UCSD-AML1 (cell line): ENCODE results near the gene DHRS4L2.
"Not testable (repeated sequence)": the region's sequence is repeated elsewhere in the genome, so short reads cannot be mapped to it uniquely, and the experiment has no call there.

Experiments
- DNase-seq: peaks from one replicate; lab custom pipeline; 2025; ENCODE audit not compliant: unreplicated experiment; lab: John Stamatoyannopoulos, UW

DHRS4L2 gene

DNA sequence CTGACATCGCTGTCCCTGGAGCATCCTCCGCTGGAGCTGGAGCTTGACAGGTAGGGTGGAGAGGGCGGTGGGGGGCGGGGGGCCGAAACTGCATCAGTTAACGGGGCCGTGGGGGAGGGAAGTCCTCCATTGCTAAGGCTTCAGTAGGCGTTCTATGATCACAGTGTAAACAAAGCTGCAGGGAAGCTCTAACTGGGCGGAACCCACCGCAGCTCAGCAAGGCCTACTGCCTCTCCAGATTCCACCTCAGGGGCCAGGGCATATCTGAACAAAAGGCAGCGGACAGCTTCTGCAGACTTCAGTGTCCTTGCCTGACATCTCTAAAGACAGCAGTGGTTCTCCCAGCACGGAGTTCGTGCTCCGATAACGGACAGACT is 18.5 kb upstream of the DHRS4L2 start:
- not testable (repeated sequence) for DNase-seq

DNA sequence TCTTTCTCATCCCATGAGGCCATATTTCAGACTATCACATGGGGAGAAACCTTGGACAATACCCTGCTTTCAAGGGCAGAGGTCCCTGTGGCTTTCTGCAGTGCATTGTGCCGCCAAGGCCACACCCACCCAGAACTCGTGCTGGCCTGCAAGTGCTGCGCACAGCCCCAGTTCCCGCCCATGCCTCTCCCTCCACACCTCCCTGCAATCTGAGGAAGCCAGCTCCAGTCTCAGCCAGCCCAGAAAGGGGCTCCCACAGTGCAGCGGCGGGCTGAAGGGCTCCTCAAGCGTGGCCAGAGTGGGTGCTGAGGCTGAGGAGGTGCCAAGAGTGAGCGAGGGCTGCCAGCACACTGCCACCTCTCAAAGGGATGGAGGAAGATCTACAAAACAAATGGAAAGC is 15.6 kb upstream of the DHRS4L2 start:
- DNase-seq = not testable (repeated sequence)

DNA sequence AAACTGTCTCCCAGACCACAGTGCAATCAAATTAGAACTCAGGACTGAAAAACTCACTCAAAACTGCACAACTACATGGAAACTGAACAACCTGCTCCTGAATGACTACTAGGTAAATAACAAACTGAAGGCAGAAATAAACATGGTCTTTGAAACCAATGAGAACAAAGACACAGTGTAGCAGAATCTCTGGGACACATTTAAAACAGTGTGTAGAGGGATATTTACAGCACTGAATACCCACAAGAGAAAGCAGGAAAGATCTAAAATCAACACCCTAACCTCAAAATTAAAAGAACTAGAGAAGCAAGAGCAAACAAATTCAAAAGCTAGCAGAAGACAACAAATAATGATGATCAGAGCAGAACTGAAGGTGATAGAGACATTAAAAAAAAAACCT is 14.7 kb upstream of the DHRS4L2 start:
- not testable (repeated sequence) for DNase-seq

DNA sequence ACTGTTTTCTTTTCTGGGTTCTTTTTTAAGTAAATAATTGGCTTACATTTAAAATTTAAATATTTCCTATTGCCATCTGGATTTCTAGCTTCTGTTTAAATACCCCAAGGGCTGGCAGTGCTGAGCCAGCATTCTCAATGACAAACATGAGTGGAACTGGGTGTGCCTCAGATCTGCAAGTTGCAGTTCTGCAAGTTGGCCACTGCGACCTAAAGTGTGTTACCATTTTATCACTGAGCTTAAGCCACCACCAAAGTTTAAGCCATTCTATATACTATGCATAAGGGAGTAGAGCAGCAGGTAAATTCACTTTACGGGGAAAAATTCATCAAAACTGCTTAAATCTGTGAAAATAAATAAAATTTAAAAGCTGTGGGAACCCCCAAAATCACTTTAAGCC is 11.5 kb upstream of the DHRS4L2 start:
- DNase-seq = not testable (repeated sequence)

DNA sequence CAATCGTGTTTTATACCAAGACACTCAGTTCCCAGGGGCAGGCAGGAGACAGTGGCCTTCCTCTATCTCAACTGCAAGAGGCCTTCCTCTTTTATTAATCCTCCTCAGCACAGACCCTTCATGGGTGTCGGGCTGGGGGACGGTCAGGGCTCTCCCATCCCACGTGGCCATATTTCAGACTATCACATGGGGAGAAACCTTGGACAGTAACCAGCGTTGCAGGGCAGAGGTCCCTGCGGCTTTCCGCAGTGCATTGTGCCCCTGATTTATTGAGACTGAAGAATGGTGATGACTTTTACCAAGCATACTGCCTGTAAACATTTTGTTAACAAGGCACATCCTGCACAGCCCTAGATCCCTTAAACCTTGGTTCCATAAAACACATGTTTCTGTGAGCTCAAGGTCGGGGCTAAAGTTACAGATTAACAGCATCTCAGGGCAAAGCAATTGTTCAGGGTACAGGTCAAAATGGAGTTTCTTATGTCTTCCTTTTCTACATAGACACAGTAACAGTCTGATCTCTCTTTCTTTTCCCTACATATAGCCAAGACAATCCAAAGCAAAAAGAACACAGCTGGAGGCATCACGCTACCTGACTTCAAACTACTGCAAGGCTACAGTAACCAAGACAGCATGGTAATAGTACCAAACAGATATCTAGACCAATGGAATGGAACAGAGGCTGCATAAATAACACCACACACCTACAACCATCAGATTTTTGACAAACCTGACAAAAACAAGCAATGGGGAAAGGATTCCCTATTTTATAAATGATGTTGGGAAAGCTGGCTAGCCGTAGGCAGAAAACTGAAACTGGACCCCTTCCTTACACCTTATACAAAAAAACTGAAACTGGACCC is 6.5 kb upstream of the DHRS4L2 start:
- DNase-seq = not testable (repeated sequence)

DNA sequence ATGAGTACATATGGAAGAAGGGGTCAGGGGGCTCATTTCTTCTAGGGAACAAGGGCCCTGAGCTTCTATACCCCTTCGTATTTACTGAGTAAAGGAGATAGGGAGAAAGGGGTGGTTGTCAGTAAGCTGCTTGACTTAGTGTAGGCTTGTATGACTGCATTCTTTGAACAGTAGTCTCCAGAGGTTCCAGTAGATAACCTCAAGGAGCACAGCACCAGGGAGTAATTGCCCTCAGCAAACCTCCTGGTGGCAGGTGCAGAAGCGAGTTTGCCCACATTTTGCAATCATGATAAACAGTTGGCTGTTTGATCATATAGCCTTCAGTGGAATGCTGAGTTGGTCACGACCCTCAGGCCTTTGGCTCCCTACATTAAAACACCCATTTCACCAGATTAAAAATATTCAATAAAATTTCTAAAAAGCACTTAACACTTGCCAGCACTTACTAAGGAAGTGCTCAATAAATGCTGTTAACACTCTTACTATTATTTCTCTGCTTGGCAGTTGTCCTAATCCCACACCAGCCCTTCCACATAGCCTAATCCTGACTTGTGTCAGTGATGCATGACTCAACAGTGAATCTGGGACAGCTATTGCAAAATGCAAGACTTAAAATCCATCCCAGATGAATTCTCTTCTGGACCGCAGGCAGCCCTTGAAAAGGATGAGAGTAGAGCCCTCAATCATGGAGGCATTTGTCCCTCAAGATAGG is 3.7 kb upstream of the DHRS4L2 start:
- DNase-seq = no peak

DNA sequence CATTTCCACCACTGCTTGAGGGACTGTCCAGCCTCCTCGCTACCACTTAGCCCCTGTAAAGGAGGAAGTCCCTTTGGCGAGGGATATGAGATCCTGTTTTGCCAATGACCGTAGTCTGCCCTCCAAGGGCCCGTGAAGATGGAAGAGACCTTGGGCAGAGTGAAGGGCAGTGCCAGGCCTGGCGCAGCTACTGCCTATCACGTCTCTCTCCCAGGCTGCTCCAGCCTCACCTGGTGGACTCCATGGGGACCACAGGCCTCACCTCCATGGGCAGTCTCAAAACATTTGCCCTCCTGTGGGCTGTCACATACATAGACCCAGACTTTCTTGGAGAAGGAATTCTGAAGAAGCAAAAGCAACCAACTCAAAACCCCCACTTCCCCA is 514 bp upstream of the DHRS4L2 start:
- DNase-seq = not testable (repeated sequence)

DNA sequence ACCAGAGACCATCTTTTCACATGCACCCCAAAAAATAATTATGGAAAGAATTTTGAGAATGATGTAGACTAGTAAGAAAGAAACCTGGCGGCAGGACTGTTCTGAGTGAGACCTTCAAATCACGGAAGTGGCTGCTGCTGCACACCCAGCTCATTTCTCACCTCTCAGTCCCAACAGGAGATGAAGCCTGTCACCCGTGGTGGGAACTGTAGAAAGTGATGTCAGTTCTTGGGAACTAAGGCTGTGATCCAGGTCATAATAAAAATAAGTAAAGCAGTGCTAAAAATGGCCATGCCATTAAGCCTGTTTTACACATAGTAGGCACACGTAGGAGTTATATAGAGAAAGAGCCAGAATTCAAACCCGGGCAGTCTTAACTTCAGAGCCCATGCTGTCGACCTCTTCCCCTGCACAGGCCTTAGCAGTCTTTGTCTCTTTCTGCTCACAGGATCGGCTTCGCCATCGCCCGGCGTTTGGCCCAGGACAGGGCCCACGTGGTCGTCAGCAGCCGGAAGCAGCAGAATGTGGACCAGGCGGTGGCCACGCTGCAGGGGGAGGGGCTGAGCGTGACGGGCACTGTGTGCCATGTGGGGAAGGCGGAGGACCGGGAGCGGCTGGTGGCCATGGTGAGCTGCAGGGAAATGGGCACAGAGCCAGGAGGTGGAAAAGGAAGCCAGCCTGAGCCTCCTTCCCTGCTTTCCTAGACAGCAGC is 1.2 kb downstream of the DHRS4L2 start:
- DNase-seq = not testable (repeated sequence)

DNA sequence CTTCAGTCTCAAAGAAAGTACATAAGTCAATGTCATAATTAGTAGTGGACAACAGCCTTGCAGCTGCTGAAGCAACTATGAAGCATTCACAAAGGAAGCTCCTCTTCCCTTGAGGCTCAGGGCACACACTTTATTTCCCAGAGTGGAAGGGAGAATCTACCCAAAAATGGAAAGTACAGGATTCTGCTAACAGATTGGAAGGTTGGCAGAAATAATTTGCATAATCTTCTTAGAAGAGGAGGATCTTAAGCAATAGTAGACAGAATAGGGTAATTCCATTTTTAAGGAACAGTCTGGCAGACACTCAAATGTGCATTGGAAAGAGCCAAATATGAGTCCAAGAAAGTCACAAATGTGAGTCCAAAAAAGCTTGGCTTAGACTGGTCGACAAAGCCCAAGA is 2.2 kb downstream of the DHRS4L2 start:
- not testable (repeated sequence) for DNase-seq

DNA sequence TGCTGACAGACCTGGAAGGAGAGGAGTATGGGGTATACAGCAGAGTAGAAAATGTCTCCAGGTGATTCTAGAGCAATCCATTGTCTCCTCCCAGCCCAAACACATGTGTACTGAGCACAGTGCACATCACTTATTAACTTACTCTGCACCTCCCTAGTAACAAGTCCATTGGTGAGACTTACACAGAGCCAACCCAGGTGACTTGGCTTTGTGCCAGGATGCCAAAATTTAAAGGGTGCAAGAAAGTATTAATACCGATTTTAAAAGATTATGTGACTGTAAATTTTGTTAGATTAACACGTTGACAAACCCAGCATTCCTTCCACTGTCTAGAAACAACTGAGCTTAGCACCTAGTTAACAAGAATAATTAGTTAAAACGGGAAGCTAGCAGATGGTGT is 4.3 kb downstream of the DHRS4L2 start:
- not testable (repeated sequence) for DNase-seq

DNA sequence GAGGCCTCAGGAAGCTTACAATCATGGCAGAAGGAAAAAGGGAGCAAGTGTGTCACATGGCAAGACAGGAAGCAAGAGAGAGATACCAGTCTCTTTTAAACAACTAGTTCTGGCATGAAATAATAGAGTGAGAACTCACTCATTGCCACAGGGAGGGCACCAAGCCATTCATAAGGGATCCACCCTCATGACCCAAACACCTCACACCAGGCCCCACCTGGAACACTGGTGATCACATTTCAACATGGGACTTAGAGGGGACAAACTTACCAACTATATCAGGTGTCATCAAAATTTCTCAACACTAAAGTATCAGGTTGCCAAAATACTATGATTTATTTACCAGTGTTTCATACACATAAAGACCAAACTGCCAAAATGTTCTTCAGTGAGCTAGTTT is 7.3 kb downstream of the DHRS4L2 start:
- DNase-seq = not testable (repeated sequence)

DNA sequence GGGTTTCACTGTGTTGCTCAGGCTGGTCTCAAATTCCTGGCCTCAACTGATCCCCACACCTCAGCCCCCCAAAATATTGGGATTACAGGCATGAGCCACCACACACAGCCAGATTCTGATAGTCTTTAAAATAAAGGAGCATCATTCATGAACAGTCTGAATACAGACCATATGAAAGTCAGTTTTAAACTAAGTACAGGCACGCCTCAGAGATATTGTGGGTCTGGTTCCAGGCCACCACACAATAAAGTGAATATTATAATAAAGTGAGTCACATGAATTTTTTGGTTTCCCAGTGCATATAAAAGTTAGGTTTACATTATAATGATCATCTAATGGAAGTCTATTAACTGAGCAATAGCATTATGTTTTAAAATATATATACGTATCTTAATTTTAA is 8.1 kb downstream of the DHRS4L2 start:
- DNase-seq = not testable (repeated sequence)

DNA sequence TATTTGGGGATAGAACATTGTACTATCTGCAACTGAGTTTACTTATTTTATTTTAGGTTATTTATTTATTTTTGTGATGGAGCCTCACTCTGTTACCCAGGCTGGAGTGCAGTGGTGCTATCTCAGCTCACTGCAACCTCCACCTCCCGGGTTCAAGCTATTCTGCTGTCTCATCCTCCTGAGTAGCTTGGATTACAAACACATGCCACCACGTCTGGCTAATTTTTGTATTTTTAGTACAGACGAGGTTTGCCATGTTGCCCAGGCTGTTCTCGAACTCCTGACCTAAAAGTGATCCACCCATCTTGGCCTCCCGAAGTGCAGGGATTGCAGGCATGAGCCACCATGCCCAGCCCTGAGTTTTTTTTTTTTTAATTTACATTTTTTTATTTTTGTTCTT is 10.9 kb downstream of the DHRS4L2 start:
- not testable (repeated sequence) for DNase-seq

DNA sequence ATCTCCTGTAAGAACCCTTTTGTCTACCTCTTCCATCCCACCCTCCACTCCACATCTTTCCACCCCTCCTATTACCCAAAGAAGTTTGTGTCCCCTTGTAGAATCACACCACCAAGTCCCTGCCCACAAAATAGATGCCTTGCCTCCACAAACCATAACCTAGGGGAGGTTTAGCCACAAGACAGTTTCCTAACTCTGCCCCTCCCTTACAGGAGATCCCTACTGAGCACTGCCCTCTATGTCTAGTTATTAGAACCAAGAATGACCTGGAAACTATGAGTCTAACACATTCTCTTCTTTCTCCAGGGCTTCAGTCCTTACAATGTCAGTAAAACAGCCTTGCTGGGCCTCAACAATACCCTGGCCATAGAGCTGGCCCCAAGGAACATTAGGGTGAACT is 12.3 kb downstream of the DHRS4L2 start:
- DNase-seq = not testable (repeated sequence)

DNA sequence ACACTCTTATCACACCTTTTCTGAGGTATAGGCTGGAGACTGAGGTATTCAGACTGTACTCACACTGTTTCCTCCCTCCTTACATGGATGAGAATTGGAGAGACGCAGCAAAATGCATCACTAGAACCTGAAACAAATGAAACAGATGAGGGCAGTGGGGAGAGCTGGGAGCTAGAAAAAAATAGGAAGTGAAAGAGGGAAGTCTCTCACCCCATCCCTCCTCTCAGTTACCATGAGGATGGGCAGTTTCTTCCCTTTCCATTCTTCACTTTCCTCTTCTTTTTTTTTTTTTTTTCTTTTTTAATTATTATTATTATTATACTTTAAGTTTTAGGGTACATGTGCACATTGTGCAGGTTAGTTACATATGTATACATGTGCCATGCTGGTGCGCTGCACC is 12.9 kb downstream of the DHRS4L2 start:
- not testable (repeated sequence) for DNase-seq

DNA sequence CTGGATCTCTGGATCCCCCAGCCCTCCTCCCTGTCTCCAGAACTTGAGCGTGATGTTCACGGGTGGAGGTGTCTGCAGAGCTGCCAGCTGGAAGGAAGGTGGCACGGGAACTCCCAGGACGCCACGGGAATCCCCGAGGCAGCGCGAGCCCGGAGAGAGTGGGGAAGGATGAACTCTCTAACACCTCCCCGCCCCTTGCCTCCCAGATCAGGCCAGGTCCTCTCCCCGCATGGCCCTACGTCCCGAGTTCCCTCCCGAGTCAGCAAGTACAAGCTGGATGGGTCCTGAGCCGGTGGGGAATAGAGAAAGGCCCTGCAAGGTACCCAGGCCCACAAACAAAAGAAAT is 17.7 kb downstream of the DHRS4L2 start:
- not testable (repeated sequence) for DNase-seq

DNA sequence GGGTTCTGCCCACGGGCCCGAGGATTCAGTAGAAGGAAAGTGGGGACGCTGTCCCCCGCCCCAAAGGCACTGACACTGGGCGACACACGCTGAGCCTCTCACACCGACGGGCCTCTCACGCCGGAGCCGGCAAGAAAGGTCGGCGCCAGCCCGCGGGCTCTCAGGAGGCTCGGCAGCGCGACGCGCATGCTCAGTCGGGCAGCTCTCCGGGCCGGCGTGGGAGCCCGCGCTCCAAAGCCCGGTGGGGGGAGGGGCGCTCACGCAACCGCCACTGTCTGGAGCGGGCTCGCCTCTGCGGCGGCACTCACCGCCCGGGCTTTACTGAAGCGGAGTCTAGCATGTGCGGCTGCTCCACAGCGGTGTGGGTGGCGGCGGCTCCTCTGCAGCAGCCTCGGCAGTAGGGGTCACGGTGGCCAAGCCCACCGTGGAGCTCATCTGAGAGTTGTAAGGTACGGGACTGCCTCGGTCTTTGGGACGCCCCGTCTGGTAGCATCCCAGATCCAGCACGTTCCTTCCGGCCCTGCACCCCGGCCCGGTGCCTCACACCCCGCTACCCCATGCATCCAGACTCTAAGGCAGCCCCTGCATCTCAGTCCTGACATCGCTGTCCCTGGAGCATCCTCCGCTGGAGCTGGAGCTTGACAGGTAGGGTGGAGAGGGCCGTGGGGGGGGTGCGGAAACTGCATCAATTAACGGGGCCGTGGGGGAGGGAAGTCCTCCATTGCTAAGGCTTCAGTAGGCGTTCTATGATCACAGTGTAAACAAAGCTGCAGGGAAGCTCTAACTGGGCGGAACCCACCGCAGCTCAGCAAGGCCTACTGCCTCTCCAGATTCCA is 18.3 kb downstream of the DHRS4L2 start:
- DNase-seq = not testable (repeated sequence)

DNA sequence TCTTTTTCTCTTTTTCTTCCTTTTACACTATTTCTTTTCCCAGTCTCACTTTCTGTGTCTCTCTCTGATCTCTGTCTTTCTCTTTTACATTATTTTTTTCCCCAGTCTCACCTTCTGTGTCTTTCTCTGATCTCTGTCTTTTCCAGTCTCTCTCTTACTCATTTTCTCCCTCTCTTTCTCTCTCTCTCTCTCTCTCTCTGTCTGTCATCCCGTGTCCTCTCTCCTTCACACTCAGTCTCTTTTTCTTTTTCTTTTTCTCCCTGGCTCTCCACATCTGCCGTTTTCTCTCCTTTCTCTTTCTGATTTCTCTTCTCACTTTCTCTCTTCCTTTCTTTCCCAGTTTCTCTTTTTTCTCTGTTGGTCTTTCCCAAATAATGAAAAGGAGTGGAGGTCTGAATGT is 22.3 kb downstream of the DHRS4L2 start:
- DNase-seq = no peak

DNA sequence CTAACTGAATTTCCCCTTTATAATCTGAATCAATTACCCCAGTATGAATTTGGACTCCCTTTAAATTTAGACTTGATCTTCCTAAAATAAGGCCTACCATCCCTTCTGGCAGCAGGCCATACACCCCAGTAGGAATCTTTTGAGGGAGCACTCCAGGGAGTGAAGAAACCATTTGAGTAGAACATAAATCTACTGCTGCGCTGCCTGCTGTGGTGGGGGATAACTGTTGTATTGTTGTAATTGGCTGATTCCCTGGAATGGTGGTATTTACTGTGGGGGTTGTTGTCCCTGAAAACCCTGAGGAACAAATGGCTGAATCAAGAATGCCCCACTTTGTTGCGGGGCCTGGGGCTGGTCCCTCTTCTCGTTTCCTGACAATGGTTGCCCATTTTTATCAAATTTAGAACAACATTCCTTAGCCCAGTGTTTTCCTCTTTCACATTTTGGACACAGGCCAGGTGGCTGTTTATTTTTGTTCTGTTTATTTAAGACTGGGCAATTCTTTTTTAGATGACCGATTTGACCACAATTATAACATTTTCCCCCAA is 24.1 kb downstream of the DHRS4L2 start:
- DNase-seq = not testable (repeated sequence)

DNA sequence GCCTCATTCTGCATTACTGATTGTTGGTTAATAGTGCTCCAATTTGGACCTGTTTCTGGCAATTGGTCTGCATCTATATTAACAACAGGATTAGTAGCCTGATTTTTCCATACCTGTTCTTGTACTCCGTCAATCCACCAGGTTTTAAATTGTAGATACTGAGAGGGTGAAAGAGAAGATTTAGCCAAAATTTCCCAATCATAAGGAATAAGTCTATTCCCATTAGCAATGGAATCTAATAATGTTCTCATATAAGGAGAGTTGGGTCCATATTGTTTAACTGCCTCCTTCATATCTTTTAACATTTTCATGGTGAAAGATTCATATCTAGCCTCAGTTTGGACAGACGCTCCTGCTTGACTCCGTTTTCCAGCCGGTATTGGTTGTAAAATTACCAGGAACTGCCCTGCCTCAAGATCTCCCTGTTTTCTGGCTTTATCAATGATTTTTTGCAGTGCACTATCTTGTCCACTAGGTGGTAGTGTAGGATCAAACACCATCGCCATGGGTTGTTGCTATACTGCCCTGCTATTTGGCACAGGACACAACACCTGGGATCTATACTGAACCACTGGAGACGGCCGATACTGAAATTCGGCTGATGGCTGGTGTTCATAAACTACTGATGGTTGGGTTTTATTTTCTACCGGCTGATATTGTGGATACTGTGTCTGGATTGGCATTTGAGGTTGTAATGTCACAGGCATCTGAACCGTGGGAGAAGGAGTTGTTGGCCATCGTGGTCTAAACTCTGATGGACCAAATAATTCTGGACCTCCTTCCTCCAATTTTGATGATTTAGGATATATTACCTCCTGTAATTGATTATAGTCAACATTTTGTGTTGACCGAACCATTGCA is 25.2 kb downstream of the DHRS4L2 start:
- DNase-seq = peak; percentile 28
